HAP-1 (cell line): ENCODE results near the gene VAPA.

Experiments
- DNase-seq, 2 experiments: peaks; one replicate each; pipeline ENCODE4 v3.0.0-alpha.2; 2016 to 2020; ENCODE audit warnings: low spot score in 2 of 2
- H3K27me3 ChIP-seq: fragments of 250-450 bp; sonication (Bioruptor Pico); 2 replicates; pipeline ENCODE4 v1.5.1; 2020; ENCODE audit warnings: low read depth, mild to moderate bottlenecking, moderate library complexity
- H3K36me3 ChIP-seq: fragments of 250-450 bp; sonication (Bioruptor Pico); replicated peaks from 2 replicates; pipeline ENCODE4 v1.5.1; 2020; ENCODE audit warnings: mild to moderate bottlenecking
- H3K4me1 ChIP-seq: fragments of 250-450 bp; sonication (Bioruptor Pico); 2 replicates; pipeline ENCODE4 v1.5.1; 2020; ENCODE audit warnings: mild to moderate bottlenecking
- H3K4me3 ChIP-seq: fragments of 250-450 bp; sonication (Bioruptor Pico); 2 replicates; pipeline ENCODE4 v1.5.1; 2020; ENCODE audit warnings: mild to moderate bottlenecking, moderate library complexity
- H3K9me3 ChIP-seq: fragments of 250-450 bp; sonication (Bioruptor Pico); 2 replicates; pipeline ENCODE4 v1.5.1; 2020; ENCODE audit warnings: mild to moderate bottlenecking, moderate library complexity
- in situ Hi-C: fragments of 300-500 bp; cut with MboI; formaldehyde crosslinking; loops from 3 replicates; pipeline ENCODE4 v1.14.3; 2020; ENCODE audit warnings: low sequenced_read_pairs, inconsistent platforms, mixed read lengths

Gene VAPA

GRCh38 chr18:9991011-9992000 is 77.5 kb downstream of the VAPA start:
- Histone ChIP-seq H3K4me1 (no peaks in the 10 kb centered on the region), H3K4me3 (no peak overlapping the region), H3K9me3 (no peaks in the 10 kb centered on the region), H3K36me3 (no peaks in the 10 kb centered on the region), H3K27me3 (no peaks in the 10 kb centered on the region)
- in situ Hi-C loops = no loop called here
- no peak for DNase-seq

- Histone ChIP-seq H3K27me3 (no peaks in the 10 kb centered on the region), H3K36me3 (no peaks in the 10 kb centered on the region), H3K4me3 (no peak overlapping the region), H3K4me1 (no peaks in the 10 kb centered on the region), H3K9me3 (no peaks in the 10 kb centered on the region)
- in situ Hi-C loops = no loop called here
- DNase-seq = no peak
These were observed 78.6 kb downstream of the VAPA start for GRCh38 chr18:9992300-9992972.

GRCh38 chr18:9992973-9993520 is 79.2 kb downstream of the VAPA start:
- H3K4me3 ChIP-seq = no peak overlapping the region
- DNase-seq = no peak
- H3K27me3 ChIP-seq = no peaks in the 10 kb centered on the region
- no peaks in the 10 kb centered on the region for H3K4me1 ChIP-seq
- no peaks in the 10 kb centered on the region for H3K9me3 ChIP-seq
- in situ Hi-C loops = no loop called here
- H3K36me3 ChIP-seq = no peaks in the 10 kb centered on the region

- in situ Hi-C loops = no loop called here
These were observed 79.8 kb downstream of the VAPA start for GRCh38 chr18:9993521-9994025.

GRCh38 chr18:9994026-9994570 is 80.3 kb downstream of the VAPA start:
- H3K9me3 ChIP-seq = no peaks in the 10 kb centered on the region
- no peak overlapping the region for H3K4me3 ChIP-seq
- DNase-seq = no peak
- H3K36me3 ChIP-seq = no peaks in the 10 kb centered on the region
- no peaks in the 10 kb centered on the region for H3K4me1 ChIP-seq
- H3K27me3 ChIP-seq = no peaks in the 10 kb centered on the region
- in situ Hi-C loops = no loop called here

More at GRCh38 chr18:9993521-9994025, 79.8 kb downstream of the VAPA start:
- DNase-seq = no peak
- H3K4me1 ChIP-seq = no peaks in the 10 kb centered on the region
- no peaks in the 10 kb centered on the region for H3K27me3 ChIP-seq
- H3K4me3 ChIP-seq = no peak overlapping the region
- H3K9me3 ChIP-seq = no peaks in the 10 kb centered on the region
- H3K36me3 ChIP-seq = no peaks in the 10 kb centered on the region

- in situ Hi-C loops = no loop called here
- Histone ChIP-seq H3K27me3 (no peaks in the 10 kb centered on the region), H3K4me1 (no peaks in the 10 kb centered on the region), H3K4me3 (no peak overlapping the region), H3K36me3 (no peaks in the 10 kb centered on the region), H3K9me3 (no peaks in the 10 kb centered on the region)
- DNase-seq = no peak
These were observed 81.0 kb downstream of the VAPA start for GRCh38 chr18:9994701-9995235.

- in situ Hi-C loops = no loop called here
- H3K9me3 ChIP-seq = no peaks in the 10 kb centered on the region
- no peak overlapping the region for H3K4me3 ChIP-seq
- no peaks in the 10 kb centered on the region for H3K36me3 ChIP-seq
- no peaks in the 10 kb centered on the region for H3K27me3 ChIP-seq
- no peaks in the 10 kb centered on the region for H3K4me1 ChIP-seq
- no peak for DNase-seq
These were observed 81.8 kb downstream of the VAPA start for GRCh38 chr18:9995631-9996030.

GRCh38 chr18:9996094-9996493 is 82.3 kb downstream of the VAPA start:
- Histone ChIP-seq H3K4me3 (no peak overlapping the region), H3K9me3 (no peaks in the 10 kb centered on the region), H3K27me3 (no peaks in the 10 kb centered on the region), H3K36me3 (no peaks in the 10 kb centered on the region), H3K4me1 (no peaks in the 10 kb centered on the region)
- in situ Hi-C loops = no loop called here
- DNase-seq = no peak

GRCh38 chr18:9997711-9998110 is 83.9 kb downstream of the VAPA start:
- no peak for DNase-seq
- Histone ChIP-seq H3K4me3 (no peak overlapping the region), H3K27me3 (no peaks in the 10 kb centered on the region), H3K4me1 (no peaks in the 10 kb centered on the region), H3K36me3 (no peaks in the 10 kb centered on the region), H3K9me3 (no peaks in the 10 kb centered on the region)
- in situ Hi-C loops = no loop called here

GRCh38 chr18:9998330-9998729 is 84.5 kb downstream of the VAPA start:
- no peak for DNase-seq
- Histone ChIP-seq H3K9me3 (no peaks in the 10 kb centered on the region), H3K4me1 (no peaks in the 10 kb centered on the region), H3K4me3 (no peak overlapping the region), H3K36me3 (no peaks in the 10 kb centered on the region), H3K27me3 (no peaks in the 10 kb centered on the region)
- in situ Hi-C loops = no loop called here

- Histone ChIP-seq H3K4me3 (no peak overlapping the region), H3K36me3 (no peaks in the 10 kb centered on the region), H3K27me3 (0 out of 2 replicates have a peak, but pooled peaks cover 2% of the 10 kb centered on the region), H3K4me1 (no peaks in the 10 kb centered on the region), H3K9me3 (no peaks in the 10 kb centered on the region)
- in situ Hi-C loops = no loop called here
- no peak for DNase-seq
These were observed 88.5 kb downstream of the VAPA start for GRCh38 chr18:10002280-10002679.

- Histone ChIP-seq H3K4me1 (no peaks in the 10 kb centered on the region), H3K27me3 (0 out of 2 replicates have a peak, but pooled peaks cover 2% of the 10 kb centered on the region), H3K9me3 (no peaks in the 10 kb centered on the region), H3K4me3 (no peak overlapping the region), H3K36me3 (no peaks in the 10 kb centered on the region)
- in situ Hi-C loops = no loop called here
- DNase-seq = no peak
These were observed 89.5 kb downstream of the VAPA start for GRCh38 chr18:10003281-10003680.

- in situ Hi-C loops = no loop called here
- no peak overlapping the region for H3K4me3 ChIP-seq
- H3K4me1 ChIP-seq = no peaks in the 10 kb centered on the region
- DNase-seq = no peak
- 0 out of 2 replicates have a peak, but pooled peaks cover 2% of the 10 kb centered on the region for H3K27me3 ChIP-seq
- H3K9me3 ChIP-seq = no peaks in the 10 kb centered on the region
- no peaks in the 10 kb centered on the region for H3K36me3 ChIP-seq
These were observed 90.0 kb downstream of the VAPA start for GRCh38 chr18:10003866-10004265.
